Posterior cingulate gyrus (tissue), 11 donors: ENCODE measurements around the gene ELK3.
A peak's percentile ranks its signal among the peaks of the same experiment; 100 is the strongest.

Experiments used
- DNase-seq, 10 donors: peaks; one replicate each; pipeline versions ENCODE4 v3.0.0 to v3.0.0-alpha.2; 2020 to 2021; ENCODE audit warnings: mixed read lengths in 3 of 10
- intact Hi-C: fragments of 100-400 bp; cut with DNase I; formaldehyde crosslinking; loops from one replicate; pipeline ENCODE4 v1.15.1; 2023

The ELK3 gene

GRCh38 chr12:96248136-96248931 lies 54.2 kb downstream of the ELK3 start:
- peak in 6 of 10 donors; percentile 26 to 89 (median 64) for DNase-seq
- intact Hi-C loops: no loop called here

- intact Hi-C loops: no loop called here
- peak in 2 of 10 donors; percentile 44 to 76 for DNase-seq
Observed at GRCh38 chr12:96249196-96250118, 55.3 kb downstream of the ELK3 start.

GRCh38 chr12:96250119-96250685 lies 56.0 kb downstream of the ELK3 start:
- intact Hi-C loops: no loop called here
- DNase-seq: no peak

GRCh38 chr12:96255077-96255476 lies 60.9 kb downstream of the ELK3 start:
- intact Hi-C loops: no loop called here
- DNase-seq: peak in 1 of 10 donors; percentile 65

- peak in 2 of 10 donors; percentile 69 to 78 for DNase-seq
- intact Hi-C loops: no loop called here
Observed at GRCh38 chr12:96256672-96257361, 62.6 kb downstream of the ELK3 start.

- intact Hi-C loops: no loop called here
- no peak for DNase-seq
Observed at GRCh38 chr12:96257550-96258103, 63.5 kb downstream of the ELK3 start.

GRCh38 chr12:96258104-96258961 lies 64.2 kb downstream of the ELK3 start:
- intact Hi-C loops: no loop called here
- DNase-seq: peak in 3 of 10 donors; percentile 18 to 75 (median 71)

GRCh38 chr12:96260231-96260630 lies 66.1 kb downstream of the ELK3 start:
- intact Hi-C loops: no loop called here

GRCh38 chr12:96260644-96261043 lies 66.5 kb downstream of the ELK3 start:
- no peak for DNase-seq
- intact Hi-C loops: no loop called here

More at GRCh38 chr12:96260231-96260630, 66.1 kb downstream of the ELK3 start:
- no peak for DNase-seq

- no peak for DNase-seq
- intact Hi-C loops: no loop called here
Observed at GRCh38 chr12:96261557-96261956, 67.4 kb downstream of the ELK3 start.

- intact Hi-C loops: no loop called here
- peak in 4 of 10 donors; percentile 41 to 85 (median 66) for DNase-seq
Observed at GRCh38 chr12:96263449-96263902, 69.3 kb downstream of the ELK3 start.

GRCh38 chr12:96265400-96265799 lies 71.2 kb downstream of the ELK3 start:
- intact Hi-C loops: no loop called here
- no peak for DNase-seq

GRCh38 chr12:96265836-96266235 lies 71.7 kb downstream of the ELK3 start:
- DNase-seq: no peak
- intact Hi-C loops: no loop called here

GRCh38 chr12:96266238-96266637 lies 72.1 kb downstream of the ELK3 start:
- DNase-seq: no peak
- intact Hi-C loops: no loop called here

GRCh38 chr12:96271469-96272199 lies 77.5 kb downstream of the ELK3 start:
- intact Hi-C loops: no loop called here
- DNase-seq: no peak

- intact Hi-C loops: no loop called here
Observed at GRCh38 chr12:96274331-96274730, 80.2 kb downstream of the ELK3 start.

GRCh38 chr12:96285158-96285557 lies 91.0 kb downstream of the ELK3 start:
- no peak for DNase-seq
- intact Hi-C loops: no loop called here

More at GRCh38 chr12:96274331-96274730, 80.2 kb downstream of the ELK3 start:
- no peak for DNase-seq

- no peak for DNase-seq
- intact Hi-C loops: no loop called here
Observed at GRCh38 chr12:96289067-96289466, 94.9 kb downstream of the ELK3 start.
